22Rv1 (cell line): ENCODE data around the gene CES5A.

Experiments used
- CTCF ChIP-seq: fragments of 450-650 bp; IDR thresholded peaks from 2 replicates; pipeline ENCODE4 v1.5.1; 2017; ENCODE audit warnings: mild to moderate bottlenecking
- ZFX ChIP-seq: fragments of 450-650 bp; IDR thresholded peaks from 2 replicates; pipeline ENCODE4 v1.6.1; 2017; ENCODE audit warnings: antibody characterized with exemption, borderline replicate concordance

- TF ChIP-seq CTCF (no peak), ZFX (no peak)
Observed at GRCh38 chr16:55900616-55901393, 25.6 kb upstream of the CES5A start.
